Measurements from ENCODE around the gene NFE2L1.
"Not testable (repeated sequence)": the region's sequence is repeated elsewhere in the genome, so short reads cannot be mapped to it uniquely, and the experiment has no call there.

The NFE2L1 gene

DNA sequence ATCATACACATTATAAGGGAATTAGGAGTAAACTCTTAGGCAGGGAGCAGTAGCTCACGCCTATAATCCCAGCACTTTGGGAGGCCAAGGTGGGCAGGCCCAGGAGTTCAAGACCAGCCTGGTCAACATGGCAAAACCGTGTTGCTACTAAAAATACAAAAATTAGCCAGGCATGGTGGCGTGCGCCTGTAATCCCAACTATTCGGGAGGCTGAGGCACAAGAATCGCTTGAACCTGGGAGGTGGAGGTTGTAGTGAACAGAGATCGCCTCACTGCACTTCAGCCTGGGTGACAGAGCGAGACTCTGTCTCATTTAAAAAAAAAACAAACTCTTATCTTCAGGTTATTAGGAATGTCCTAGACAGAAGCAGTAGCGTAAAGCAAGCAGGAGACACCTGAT lies 24.7 kb downstream of the NFE2L1 start:
- DNase-seq = not testable (repeated sequence)

GRCh38 chr17:48073566-48074094 lies 25.5 kb downstream of the NFE2L1 start:
- not testable (repeated sequence) for DNase-seq

DNA sequence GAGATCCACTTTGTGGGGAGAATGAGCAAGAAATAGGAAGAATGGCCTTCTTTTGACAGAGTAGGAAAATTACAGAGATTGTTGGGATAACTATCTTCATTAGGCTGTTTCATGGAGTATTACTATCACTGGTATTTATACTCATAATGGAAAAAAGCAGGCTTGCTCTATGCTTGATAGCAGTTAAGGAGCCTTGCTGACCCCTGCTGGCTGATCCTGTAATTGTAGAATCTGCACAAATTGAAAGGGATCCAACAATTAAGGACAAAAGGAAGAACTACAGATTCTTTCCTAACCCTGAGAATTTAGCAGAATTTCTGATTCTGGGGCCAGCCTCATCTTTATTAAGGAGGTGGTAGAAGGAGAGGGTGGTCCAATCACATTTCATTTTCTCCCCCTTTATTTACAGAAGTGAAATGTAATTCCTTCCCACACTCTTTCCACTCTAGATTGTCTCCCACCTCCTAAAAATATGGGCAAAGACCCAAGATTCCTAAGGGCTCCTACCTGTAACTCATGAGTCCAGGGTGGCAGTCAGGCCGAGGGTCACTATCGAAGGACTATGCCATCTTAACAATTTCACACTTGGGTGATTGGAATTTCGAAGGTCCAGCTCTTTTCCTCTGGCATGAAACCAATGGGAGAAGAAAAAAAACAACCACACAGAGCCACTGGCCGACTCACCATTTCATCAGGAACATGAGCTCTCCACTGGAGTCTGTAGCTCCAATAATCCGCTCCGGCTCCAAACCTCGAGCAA lies 26.3 kb downstream of the NFE2L1 start:
- peak; percentile 73 for DNase-seq

- DNase-seq = not testable (repeated sequence)
These were observed 29.0 kb downstream of the NFE2L1 start for GRCh38 chr17:48077152-48077551.

GRCh38 chr17:48081858-48082257 lies 33.7 kb downstream of the NFE2L1 start:
- DNase-seq = no peak

DNA sequence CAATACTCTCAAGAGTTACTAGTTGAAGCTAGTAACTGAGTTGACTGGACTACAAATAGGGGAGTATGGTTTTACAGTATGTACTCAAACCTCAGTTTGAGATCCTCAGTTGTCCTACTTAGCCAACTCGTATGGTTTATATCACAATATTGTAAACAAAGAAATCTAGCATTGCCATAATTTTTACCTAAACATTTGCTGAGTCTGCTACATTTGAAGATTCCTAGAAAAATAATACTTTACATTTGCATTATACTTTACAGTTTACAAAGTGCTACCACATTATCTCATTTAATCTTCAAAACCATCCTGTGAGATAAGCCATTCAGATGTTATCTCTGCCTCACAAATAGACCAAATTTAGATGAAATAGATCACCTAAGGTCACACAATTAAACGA lies 36.8 kb downstream of the NFE2L1 start:
- DNase-seq = no peak

DNA sequence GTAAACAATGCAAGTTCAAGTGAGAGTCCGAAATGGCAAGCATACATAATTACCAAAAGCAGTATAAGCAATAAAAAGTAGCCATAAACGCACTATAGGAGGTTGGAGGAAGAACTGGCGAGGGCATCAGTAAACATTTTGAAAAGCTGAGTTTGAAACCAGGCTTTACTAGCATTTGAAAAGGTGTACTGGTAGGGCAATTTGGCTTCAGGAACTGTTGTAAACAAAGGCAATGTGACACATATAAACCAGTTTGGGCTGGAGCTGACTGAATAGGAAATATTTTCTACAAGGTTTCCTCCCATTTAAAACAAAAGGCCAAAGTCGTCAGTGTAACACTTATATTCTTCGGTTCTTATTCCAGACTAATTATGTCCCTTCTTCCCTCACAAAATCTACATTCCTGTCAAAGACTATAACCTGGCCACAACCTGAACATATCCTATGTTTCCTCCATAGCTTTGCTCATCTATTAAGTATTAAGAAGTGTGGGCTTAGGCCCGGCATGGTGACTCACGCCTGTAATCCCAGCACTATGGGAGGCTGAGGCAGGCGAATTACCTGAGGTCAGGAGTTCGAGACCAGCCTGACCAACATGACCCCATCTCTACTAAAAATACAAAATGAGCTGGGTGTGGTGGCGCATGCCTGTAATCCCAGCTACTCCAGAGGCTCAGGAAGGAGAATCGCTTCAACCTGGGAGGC lies 45.3 kb downstream of the NFE2L1 start:
- no peak for DNase-seq

DNA sequence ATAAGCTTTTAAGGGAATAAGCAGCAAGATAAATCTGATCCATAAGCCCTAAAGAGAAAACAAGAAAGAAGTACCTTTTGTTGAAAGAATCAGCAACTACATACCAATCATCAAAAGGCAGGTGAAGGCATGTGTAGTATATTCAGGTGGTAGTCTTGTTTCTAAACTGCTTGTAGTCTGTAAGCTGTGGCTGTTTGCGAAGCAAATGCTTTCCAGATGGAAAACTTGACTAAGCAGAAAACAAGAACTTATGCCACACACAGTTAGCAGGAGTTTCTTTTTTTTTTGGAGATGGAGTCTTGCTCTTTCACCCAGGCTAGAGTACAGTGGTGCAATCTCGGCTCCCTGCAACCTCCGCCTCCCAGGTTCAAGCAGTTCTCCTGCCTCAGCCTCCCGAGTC lies 47.5 kb downstream of the NFE2L1 start:
- DNase-seq = no peak

GRCh38 chr17:48100160-48100559 lies 52.0 kb downstream of the NFE2L1 start:
- DNase-seq = no peak

GRCh38 chr17:48100591-48101011 lies 52.4 kb downstream of the NFE2L1 start:
- DNase-seq = no peak

DNA sequence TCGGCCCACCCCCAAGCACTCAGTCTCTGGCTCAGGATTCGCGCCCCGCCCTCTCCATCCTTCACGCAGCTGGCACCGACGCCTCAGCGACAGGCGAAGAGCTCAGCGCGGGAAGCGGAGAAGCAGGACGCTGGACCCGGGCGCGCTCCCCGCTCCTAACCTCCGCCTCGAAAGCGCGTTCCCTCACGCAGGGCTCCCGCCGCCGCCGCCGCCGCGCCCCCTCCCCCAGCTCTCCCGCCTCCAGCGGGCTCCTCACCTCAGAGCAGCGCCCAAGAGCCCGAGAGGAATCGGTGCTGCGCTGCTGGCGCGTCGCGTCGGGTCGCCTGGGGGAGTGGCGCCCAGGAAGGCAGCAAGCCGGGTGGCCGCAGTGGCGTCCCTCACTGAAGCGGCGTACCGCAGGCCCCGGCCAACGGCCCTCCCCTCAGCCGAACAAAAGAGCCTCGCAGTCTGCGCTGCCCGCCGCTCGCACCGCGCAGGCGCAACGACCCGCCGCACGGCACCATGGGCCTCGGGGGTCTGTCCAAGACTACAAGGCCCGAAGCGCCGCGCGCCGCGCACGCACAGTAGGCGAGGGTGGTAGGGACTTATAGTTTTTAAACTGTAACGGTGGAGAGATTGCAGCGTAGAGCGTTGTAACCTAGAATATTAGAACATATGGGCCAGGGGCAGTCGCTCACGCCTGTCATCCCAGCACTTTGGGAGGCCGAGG lies 53.0 kb downstream of the NFE2L1 start, which contains the start of gene CBX1:
Gene CBX1 (minus strand): TSS at position 467 of the 709 bp plus-strand sequence. CDS start 24,474 bp downstream, outside the sequence.
- DNase-seq = peak; percentile 88

GRCh38 chr17:48102043-48102750 lies 54.0 kb downstream of the NFE2L1 start:
- DNase-seq = no peak

DNA sequence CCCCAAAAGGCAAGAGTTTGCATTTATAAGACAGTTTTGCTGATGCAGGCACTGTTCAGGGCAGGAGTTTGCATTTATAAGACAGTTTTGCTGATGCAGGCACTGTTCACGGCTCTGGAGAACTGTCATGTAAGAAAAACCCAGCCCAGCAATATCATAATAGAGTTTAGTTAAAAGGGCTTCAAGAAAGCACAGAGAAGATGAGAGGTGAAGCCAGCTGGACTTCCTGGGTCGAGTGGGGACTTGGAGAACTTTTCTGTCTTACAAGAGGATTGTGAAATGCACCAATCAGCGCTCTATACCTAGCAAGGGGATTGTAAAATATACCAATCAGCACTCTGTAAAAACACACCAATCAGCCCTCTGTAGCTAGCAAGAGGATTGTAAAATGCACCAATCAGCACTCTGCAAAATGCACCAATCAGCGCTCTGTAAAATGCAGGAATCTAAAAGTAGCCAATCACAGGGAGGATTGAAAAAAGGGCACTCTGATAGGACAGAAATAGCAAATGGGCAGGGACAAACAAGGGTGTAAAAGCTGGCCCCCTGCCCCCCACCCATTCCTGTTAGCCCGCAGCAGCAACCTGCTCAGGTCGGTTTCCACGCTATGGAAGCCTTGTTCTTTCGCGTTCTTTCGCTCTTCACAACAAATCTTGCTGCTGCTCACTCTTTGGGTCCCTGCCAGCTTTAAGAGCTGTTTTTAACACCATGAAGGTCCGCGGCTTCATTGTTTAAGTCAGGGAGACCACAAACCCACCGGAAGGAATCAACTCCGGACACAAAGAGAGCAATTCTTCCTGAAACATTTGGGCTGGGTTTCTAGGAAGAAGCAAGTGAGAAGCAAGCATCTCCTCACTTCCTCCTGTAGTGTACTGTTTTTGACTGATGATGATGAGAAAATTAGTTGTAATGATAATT lies 54.9 kb downstream of the NFE2L1 start:
- DNase-seq = no peak

DNA sequence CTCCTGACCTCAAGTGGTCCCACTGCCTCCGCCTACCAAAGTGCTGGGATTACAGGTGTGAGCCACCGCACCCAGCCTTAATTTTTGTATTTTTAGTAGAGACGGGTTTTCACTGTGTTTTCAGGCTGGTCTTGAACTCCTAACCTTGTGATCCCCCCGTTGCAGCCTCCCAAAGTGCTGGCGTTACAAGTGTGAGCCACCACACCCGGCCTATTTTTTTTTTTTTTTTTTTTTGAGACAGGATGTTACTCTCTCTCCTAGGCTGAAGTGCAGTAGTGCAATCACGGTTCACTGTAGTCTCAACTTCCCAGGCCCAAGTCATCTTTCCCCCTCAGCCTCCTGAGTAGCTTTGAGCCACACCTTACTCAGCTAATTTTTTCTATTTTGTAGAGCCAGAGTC lies 56.3 kb downstream of the NFE2L1 start:
- DNase-seq = no peak

- DNase-seq = no peak
These were observed 58.6 kb downstream of the NFE2L1 start for GRCh38 chr17:48106802-48107136.

- DNase-seq = peak; percentile 96
These were observed 59.2 kb downstream of the NFE2L1 start, which contains the start of gene SNX11 for GRCh38 chr17:48107137-48108055. Gene SNX11 (plus strand): TSS chr17:48107766. CDS start chr17:48112044, 4,278 bp downstream.

- no peak for DNase-seq
These were observed 62.6 kb downstream of the NFE2L1 start for GRCh38 chr17:48110761-48111160.

All from activated T-cell treated with anti-CD3 and anti-CD28 coated beads for 4 hours (primary cell).